HG03460 (cell line): ENCODE results near the gene MINK1.
"Not testable (repeated sequence)": the region's sequence is repeated elsewhere in the genome, so short reads cannot be mapped to it uniquely, and the experiment has no call there.

Experiments
- ATAC-seq: cut with Tn5 transposase; IDR thresholded peaks from one replicate; pipeline ENCODE4 v1.9.1; 2021; ENCODE audit not compliant: unreplicated experiment

Gene MINK1

GRCh38 chr17:4843321-4844000, 10.3 kb downstream of the MINK1 start:
- no peak for ATAC-seq

GRCh38 chr17:4845118-4845517, 12.0 kb downstream of the MINK1 start:
- ATAC-seq: no peak

GRCh38 chr17:4846635-4847390, 13.7 kb downstream of the MINK1 start:
- ATAC-seq: no peak

GRCh38 chr17:4849011-4849536, 15.9 kb downstream of the MINK1 start:
- no peak for ATAC-seq

GRCh38 chr17:4850246-4850645, 17.1 kb downstream of the MINK1 start:
- ATAC-seq: no peak

GRCh38 chr17:4851084-4851483, 17.9 kb downstream of the MINK1 start:
- ATAC-seq: no peak

- ATAC-seq: no peak
These were observed 19.5 kb downstream of the MINK1 start for GRCh38 chr17:4852567-4853207.

GRCh38 chr17:4853208-4853671, 20.1 kb downstream of the MINK1 start:
- no peak for ATAC-seq

- no peak for ATAC-seq
These were observed 21.1 kb downstream of the MINK1 start for GRCh38 chr17:4854111-4854681.

GRCh38 chr17:4856271-4856936, 23.3 kb downstream of the MINK1 start:
- no peak for ATAC-seq

- no peak for ATAC-seq
These were observed 23.8 kb downstream of the MINK1 start for GRCh38 chr17:4856937-4857314.

GRCh38 chr17:4857347-4857746, 24.2 kb downstream of the MINK1 start:
- ATAC-seq: not testable (repeated sequence)

- ATAC-seq: no peak
These were observed 25.1 kb downstream of the MINK1 start for GRCh38 chr17:4858068-4858881.

- ATAC-seq: no peak
These were observed 25.7 kb downstream of the MINK1 start for GRCh38 chr17:4858882-4859260.

GRCh38 chr17:4859816-4860625, 26.9 kb downstream of the MINK1 start:
- no peak for ATAC-seq

GRCh38 chr17:4860651-4861050, 27.5 kb downstream of the MINK1 start:
- no peak for ATAC-seq

GRCh38 chr17:4861052-4861451, 27.9 kb downstream of the MINK1 start:
- no peak for ATAC-seq

GRCh38 chr17:4862720-4863119, 29.6 kb downstream of the MINK1 start:
- ATAC-seq: no peak

- ATAC-seq: no peak
These were observed 30.2 kb downstream of the MINK1 start for GRCh38 chr17:4863321-4863720.
